Choroid plexus epithelial cell (primary cell): ENCODE data around the gene SELENOO.

Source experiments
- DNase-seq: peaks from one replicate; pipeline ENCODE4 v3.0.0-alpha.2; 2010; ENCODE audit warnings: low read depth
- H3K4me3 ChIP-seq: 2 replicates; pipeline ENCODE4 v1.5.1; 2011; ENCODE audit warnings: low read depth, mild to moderate bottlenecking, control low read depth, low read length, moderate library complexity
- CTCF ChIP-seq: conservative IDR thresholded peaks from 2 replicates; pipeline ENCODE4 v1.5.1; 2011; ENCODE audit warnings: low read depth, mild to moderate bottlenecking, control low read depth, inconsistent platforms, low read length, moderate library complexity

The SELENOO gene

DNA sequence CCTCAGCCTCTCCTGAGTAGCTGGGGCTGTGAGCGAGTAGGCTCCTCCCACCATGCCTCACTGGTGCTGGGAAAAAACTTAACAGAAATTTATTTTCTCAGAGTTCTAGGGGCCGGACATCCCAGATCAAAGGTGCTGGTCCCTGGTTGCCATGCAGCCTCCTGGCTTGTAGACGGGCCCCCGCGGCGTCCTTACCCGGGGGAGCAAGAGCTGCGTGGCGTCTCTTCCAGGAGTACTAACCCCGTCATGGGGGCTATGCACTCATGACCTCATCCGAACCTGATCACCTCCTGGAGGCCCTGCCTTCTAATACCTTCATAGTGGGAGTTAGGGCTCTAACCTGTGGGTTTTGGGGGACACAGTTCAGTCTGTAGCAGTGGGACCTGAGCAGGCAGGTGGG is 12.5 kb upstream of the SELENOO start:
- no peak overlapping the region for H3K4me3 ChIP-seq
- no peak for DNase-seq
- TF ChIP-seq CTCF, result no peak

GRCh38 chr22:50189184-50189848 is 11.5 kb upstream of the SELENOO start:
- no peak overlapping the region for H3K4me3 ChIP-seq
- DNase-seq, result no peak

DNA sequence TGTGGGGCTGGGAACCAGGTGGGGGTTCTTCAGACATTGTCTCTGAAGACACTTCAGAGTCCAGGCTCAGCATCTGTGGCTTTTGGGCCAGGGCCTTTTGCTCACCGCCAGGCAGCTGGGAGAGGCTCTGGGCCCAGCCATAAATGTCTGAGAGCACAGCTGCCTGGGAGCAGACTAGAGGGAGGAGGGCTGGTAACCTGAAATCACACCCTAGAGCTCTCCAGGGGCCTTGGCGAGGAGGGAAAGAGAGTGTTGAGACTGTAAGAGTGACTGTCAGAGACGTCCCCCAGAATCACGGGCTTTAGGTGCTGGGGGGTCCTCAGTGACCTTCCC is 11.0 kb upstream of the SELENOO start:
- peak; percentile 41 for DNase-seq
- H3K4me3 ChIP-seq, result peak overlapping the region; percentile 57
- TF ChIP-seq CTCF, result no peak

More at GRCh38 chr22:50189184-50189848, 11.5 kb upstream of the SELENOO start:
- no peak for TF ChIP-seq CTCF

DNA sequence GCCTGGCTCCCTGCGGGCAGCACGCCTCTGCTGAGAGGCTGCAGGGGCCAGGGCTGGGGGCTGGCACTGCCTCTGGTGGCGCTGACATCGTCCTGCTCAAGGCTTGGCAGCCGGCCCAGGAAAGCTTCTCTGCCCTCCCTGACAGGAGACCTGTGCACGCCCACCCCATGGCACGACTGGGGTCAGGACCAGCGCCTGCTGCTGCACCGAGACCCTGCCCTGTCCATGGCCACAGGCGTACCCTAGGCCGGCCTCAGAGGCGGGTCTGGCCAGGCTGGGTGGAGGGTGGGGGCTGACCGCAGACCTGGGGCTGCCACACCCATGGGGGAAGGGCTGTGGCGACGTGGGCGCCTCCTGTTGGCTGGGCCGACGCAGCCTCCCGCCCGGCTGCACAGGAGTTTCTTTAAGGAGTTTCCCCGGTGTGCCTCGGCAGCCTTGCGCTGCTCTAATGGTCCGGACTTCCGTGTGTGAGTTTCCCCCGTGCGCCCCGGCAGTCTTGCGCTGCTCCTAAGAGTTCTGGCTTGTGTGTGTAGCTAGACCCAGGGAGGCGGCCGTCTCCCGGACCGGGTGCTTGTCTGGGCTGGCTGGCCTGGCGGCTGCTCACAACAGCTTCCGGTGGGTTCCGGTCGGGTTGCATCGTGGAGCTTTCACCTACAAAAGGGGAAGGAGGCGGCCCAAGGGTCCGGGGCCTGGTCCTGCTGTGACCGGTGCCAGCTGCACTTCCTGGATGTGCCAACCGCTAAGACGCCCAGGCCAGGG is 10.4 kb upstream of the SELENOO start:
- peak overlapping the region; percentile 57 for H3K4me3 ChIP-seq
- TF ChIP-seq CTCF, result peak; percentile 51
- peak; percentile 67 for DNase-seq

GRCh38 chr22:50190941-50191741 is 9.7 kb upstream of the SELENOO start:
- H3K4me3 ChIP-seq, result peak overlapping the region; percentile 57
- DNase-seq, result no peak
- no peak for TF ChIP-seq CTCF

DNA sequence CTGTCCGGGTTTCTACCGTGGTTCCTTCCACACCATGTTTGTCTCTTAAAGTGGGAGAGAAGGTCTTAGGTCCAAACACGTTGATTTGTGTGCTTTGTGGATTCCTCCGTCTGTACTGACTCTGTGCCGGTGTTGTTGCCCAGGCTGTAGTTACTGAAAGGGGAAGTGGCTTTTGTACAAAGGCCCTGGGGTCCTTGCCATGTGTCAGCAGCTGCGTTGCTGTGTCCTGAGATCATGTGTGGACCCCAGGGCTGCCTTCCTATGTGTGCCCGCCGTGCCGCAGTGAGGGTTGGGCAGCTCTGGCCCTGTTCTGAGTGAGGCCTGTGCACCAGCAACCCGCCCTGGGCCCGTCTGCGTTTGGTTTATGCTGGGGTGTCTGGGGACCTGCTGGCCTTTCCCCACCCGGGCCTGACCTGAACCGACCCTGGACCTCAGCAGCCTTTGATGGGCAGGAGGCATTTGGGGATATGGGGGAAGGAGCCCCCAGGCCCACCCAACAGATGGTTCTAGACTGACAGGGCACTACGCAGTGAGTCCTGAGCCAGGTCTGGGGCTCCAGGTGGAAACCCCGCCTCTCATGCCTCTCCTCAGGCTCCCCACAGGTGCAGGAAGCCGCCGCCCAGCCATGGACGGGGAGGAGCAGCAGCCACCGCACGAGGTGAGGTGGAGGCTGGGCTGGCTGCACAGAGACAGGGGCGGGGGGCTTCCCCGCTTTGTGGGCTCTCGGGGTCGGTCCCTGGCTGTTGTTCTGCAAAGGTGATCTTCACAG is 8.2 kb upstream of the SELENOO start:
- no peak overlapping the region for H3K4me3 ChIP-seq
- TF ChIP-seq CTCF, result no peak
- DNase-seq, result no peak
